ENCODE results near the gene HOXD4.

Gene HOXD4

DNA sequence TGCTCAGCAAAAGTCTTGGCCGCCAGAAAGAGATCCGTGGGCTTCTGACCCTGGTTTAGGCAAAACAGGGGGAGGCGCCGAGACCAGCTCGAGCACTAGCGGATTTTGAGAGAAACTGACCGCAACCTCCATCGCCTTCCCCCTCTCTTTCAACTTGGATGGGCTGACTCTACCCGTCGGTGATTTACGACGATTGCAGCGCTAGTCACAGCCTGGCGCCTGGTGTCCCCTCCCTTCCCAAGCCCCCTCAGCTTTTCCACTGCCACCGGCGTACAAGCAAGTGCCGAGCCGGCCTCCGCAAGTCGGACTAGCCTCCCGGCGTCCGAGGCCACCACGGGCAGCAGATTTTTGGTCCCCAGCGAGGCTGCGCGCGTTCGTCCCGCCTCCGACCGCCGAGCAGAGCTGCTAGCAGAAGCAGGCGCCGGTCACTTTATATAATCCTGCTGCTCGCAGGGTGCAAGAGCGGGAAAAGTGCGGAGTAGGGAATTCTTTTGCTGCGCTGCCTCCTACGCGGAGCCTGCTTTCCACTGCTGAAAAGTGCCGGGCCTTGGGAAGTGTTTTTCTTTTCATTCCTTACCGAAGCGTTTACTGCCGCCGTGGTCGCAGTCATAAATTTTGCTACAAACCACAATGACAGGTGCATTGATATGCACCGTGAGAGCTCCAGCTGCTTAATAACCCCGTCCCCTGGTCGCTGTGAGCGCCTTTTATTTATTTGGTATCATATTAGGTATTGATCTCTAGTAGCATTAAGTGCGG lies 13.4 kb downstream of the HOXD4 start:
- peaks cover 100% of the 10 kb centered on the region for H3K27me3 ChIP-seq (ENCODE audit: insufficient read depth, low read length)
- H3K9me3 ChIP-seq (ENCODE audit: insufficient read depth, low read depth, low read length): peaks cover 10% of the 10 kb centered on the region; the same call in 1 of the 2 replicates
- no peak overlapping the region for H3K4me3 ChIP-seq (ENCODE audit: low read length)
- H3K36me3 ChIP-seq (ENCODE audit: insufficient read depth, low read depth, low read length): no peaks in the 10 kb centered on the region
- H3K9ac ChIP-seq (ENCODE audit: low read depth, low read length): no peak overlapping the region
- no peak overlapping the region for H3K27ac ChIP-seq (ENCODE audit: low read length)
- H3K4me1 ChIP-seq (ENCODE audit: insufficient read depth, low read length): no peaks in the 10 kb centered on the region

DNA sequence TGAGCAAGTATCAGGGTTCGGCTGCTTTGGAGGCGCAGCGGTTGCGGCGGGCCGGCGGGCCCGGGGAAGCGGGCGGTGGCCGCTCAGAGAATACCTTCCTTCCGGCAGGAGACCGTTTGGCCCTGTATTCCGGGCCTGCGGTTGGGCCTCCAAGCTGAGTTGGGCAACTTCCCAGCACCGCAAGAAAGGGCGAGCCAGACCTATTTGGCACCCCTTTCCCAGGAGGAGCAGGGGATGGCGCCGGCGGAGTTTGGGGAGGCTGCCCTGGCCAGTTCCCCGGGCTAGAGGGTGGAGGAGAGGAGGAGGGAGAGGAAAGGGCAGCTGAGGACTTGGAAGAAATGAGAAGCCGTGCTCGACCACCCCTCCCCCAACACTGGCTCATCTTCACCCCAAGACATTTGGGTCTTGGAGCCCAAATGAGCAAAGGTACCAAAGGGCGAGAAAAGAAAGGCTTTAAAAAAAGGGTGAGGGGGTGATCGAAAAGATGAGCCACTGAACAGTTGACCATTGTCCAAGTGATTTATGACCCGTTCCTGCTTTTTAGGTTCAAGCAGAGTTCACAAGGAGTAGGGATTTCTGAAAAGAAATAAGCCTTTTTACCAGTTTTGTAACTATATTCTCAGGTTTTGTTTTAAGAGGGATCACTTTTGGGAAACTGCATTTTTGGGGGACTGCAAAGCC lies 14.2 kb downstream of the HOXD4 start:
- no peaks in the 10 kb centered on the region for H3K36me3 ChIP-seq (ENCODE audit: insufficient read depth, low read depth, low read length)
- H3K27me3 ChIP-seq (ENCODE audit: insufficient read depth, low read length): peaks cover 100% of the 10 kb centered on the region
- peaks cover 10% of the 10 kb centered on the region; the same call in 1 of the 2 replicates for H3K9me3 ChIP-seq (ENCODE audit: insufficient read depth, low read depth, low read length)
- H3K27ac ChIP-seq (ENCODE audit: low read length): no peak overlapping the region
- H3K4me3 ChIP-seq (ENCODE audit: low read length): no peak overlapping the region
- no peak overlapping the region for H3K9ac ChIP-seq (ENCODE audit: low read depth, low read length)
- H3K4me1 ChIP-seq (ENCODE audit: insufficient read depth, low read length): no peaks in the 10 kb centered on the region

DNA sequence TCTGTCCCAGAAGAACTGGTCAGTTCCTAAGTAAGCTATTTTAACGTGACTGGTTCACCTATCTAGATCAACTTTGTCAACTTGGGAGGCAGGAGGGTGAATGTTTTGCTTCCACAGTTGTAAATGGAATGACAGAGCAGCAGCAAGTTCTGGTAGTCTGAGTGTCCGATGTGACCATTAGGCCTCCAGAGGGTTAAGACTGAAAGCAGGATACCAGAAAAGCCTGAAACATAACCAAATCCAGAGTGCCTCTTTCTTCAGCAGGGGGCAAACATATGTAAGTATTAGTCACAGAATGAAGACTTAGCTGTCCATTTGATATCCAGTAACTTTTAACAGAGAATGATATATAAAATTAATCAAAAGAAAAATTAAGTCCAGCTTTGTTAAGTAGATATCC lies 14.9 kb downstream of the HOXD4 start:
- Histone ChIP-seq H3K27ac (ENCODE audit: low read length) (no peak overlapping the region), H3K9ac (ENCODE audit: low read depth, low read length) (no peak overlapping the region), H3K4me3 (ENCODE audit: low read length) (no peak overlapping the region), H3K27me3 (ENCODE audit: insufficient read depth, low read length) (peaks cover 100% of the 10 kb centered on the region), H3K9me3 (ENCODE audit: insufficient read depth, low read depth, low read length) (peaks cover 10% of the 10 kb centered on the region; the same call in 1 of the 2 replicates), H3K36me3 (ENCODE audit: insufficient read depth, low read depth, low read length) (no peaks in the 10 kb centered on the region), H3K4me1 (ENCODE audit: insufficient read depth, low read length) (no peaks in the 10 kb centered on the region)

DNA sequence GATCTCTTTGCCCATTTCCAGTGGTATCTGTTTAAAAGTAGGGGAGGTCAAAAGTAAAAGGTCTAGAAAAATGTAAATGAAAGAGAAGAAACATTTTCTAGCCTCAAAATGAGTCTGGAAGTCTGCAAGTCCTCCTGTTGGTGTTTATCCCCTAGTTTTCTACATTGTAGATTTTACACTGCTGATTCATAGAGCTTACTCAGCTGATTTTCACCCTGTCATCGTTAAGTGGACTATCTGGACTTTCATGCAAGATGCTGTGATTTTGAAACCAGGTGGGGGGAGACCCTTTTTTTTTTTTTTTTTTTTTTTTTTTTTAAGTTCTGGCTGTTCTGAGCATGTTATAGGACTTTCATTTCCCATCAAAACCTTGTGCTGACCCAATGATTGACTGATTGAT lies 16.0 kb downstream of the HOXD4 start:
- Histone ChIP-seq H3K4me1 (ENCODE audit: insufficient read depth, low read length) (no peaks in the 10 kb centered on the region), H3K27ac (ENCODE audit: low read length) (no peak overlapping the region), H3K27me3 (ENCODE audit: insufficient read depth, low read length) (peaks cover 100% of the 10 kb centered on the region), H3K9ac (ENCODE audit: low read depth, low read length) (no peak overlapping the region), H3K9me3 (ENCODE audit: insufficient read depth, low read depth, low read length) (peaks cover 4% of the 10 kb centered on the region; the same call in 1 of the 2 replicates), H3K36me3 (ENCODE audit: insufficient read depth, low read depth, low read length) (no peaks in the 10 kb centered on the region), H3K4me3 (ENCODE audit: low read length) (no peak overlapping the region)

DNA sequence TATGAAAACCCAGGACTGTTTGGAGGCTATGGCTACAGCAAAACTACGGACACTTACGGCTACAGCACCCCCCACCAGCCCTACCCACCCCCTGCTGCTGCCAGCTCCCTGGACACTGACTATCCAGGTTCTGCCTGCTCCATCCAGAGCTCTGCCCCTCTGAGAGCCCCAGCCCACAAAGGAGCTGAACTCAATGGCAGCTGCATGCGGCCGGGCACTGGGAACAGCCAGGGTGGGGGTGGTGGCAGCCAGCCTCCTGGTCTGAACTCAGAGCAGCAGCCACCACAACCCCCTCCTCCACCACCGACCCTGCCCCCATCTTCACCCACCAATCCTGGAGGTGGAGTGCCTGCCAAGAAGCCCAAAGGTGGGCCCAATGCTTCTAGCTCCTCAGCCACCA lies 17.8 kb downstream of the HOXD4 start:
- Histone ChIP-seq H3K27me3 (ENCODE audit: insufficient read depth, low read length) (peaks cover 100% of the 10 kb centered on the region), H3K9me3 (ENCODE audit: insufficient read depth, low read depth, low read length) (peaks cover 3% of the 10 kb centered on the region; the same call in 1 of the 2 replicates), H3K9ac (ENCODE audit: low read depth, low read length) (no peak overlapping the region), H3K4me1 (ENCODE audit: insufficient read depth, low read length) (peaks cover under 1% of the 10 kb centered on the region; the same call in 1 of the 2 replicates), H3K4me3 (ENCODE audit: low read length) (no peak overlapping the region), H3K36me3 (ENCODE audit: insufficient read depth, low read depth, low read length) (no peaks in the 10 kb centered on the region), H3K27ac (ENCODE audit: low read length) (no peak overlapping the region)

DNA sequence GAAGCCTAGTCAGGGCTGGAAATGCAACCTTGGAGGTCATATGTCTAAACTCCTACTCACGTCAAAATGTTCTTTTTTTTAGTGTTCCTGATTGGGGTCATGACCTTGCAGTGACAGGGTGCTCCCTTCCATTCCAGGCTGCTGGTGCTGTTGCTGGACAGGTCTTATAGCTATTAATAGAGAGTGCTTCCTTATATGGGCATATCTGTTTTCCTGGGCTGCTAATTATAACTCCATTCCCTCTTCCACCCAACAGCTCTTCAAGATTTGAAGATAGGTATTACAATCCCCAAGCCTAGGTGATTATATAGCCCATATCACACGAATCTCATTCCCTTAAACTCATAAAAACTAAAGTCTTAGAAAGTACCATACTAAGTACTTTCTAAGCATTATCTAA lies 18.4 kb downstream of the HOXD4 start:
- Histone ChIP-seq H3K27ac (ENCODE audit: low read length) (no peak overlapping the region), H3K4me3 (ENCODE audit: low read length) (no peak overlapping the region), H3K9me3 (ENCODE audit: insufficient read depth, low read depth, low read length) (no peaks in the 10 kb centered on the region), H3K9ac (ENCODE audit: low read depth, low read length) (no peak overlapping the region), H3K27me3 (ENCODE audit: insufficient read depth, low read length) (peaks cover 100% of the 10 kb centered on the region), H3K36me3 (ENCODE audit: insufficient read depth, low read depth, low read length) (no peaks in the 10 kb centered on the region), H3K4me1 (ENCODE audit: insufficient read depth, low read length) (peaks cover 5% of the 10 kb centered on the region; the same call in 1 of the 2 replicates)

DNA sequence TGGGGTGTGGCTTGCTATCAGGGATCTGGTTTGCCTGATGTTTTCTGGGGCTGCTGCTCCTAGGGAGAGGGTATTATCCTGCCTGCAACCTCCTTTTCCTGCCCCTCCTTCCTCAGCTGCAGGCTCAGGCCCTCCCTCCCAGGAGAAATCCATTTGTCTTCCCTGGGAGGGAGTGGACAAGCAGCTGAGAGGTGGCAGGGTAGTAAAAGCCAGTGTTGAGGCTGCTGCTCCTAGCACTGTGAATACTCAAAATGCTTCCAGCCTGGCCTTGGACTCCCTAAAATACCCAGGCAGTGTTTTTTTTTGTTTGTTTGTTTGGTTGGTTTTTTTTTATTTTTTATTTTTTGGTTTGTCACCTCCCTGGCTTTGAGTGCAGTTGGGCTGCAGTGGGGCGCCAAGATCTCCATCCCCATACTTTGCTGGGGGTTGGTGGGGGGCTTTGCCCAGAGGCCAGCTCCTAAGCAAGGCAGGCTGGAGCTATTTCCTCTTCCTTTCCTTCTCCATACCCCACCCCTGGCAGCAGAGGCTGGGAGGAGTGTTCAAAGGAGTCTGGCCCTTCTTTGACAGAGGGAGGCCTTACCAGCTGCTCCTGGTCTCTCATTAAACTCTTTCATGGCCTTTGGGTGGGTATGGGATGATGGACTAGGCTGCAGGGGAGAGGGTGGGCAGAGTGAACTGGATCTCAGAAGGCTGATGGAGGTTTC lies 19.4 kb downstream of the HOXD4 start:
- no peak overlapping the region for H3K4me3 ChIP-seq (ENCODE audit: low read length)
- H3K4me1 ChIP-seq (ENCODE audit: insufficient read depth, low read length): peaks cover 11% of the 10 kb centered on the region; the same call in 1 of the 2 replicates
- peaks cover 100% of the 10 kb centered on the region for H3K27me3 ChIP-seq (ENCODE audit: insufficient read depth, low read length)
- no peak overlapping the region for H3K9ac ChIP-seq (ENCODE audit: low read depth, low read length)
- H3K27ac ChIP-seq (ENCODE audit: low read length): no peak overlapping the region
- no peaks in the 10 kb centered on the region for H3K36me3 ChIP-seq (ENCODE audit: insufficient read depth, low read depth, low read length)
- no peaks in the 10 kb centered on the region for H3K9me3 ChIP-seq (ENCODE audit: insufficient read depth, low read depth, low read length)

DNA sequence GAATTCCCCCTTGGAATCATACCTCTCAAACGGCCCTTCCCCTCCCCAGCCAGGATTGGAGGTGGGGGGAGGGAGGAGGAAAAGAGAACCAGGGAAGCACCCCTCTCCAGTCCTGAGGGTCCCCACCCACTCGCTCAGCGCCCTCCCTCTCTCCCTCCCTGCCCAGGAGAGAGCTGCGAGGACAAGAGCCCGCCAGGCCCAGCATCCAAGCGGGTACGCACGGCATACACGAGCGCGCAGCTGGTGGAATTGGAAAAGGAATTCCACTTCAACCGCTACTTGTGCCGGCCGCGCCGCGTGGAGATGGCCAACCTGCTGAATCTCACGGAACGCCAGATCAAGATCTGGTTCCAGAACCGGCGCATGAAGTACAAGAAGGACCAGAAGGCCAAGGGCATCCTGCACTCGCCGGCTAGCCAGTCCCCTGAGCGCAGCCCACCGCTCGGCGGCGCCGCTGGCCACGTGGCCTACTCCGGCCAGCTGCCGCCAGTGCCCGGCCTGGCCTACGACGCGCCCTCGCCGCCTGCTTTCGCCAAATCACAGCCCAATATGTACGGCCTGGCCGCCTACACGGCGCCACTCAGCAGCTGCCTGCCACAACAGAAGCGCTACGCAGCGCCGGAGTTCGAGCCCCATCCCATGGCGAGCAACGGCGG lies 20.1 kb downstream of the HOXD4 start:
- Histone ChIP-seq H3K4me3 (ENCODE audit: low read length) (peak overlapping the region; percentile 37; the same call in 1 of the 2 replicates), H3K27me3 (ENCODE audit: insufficient read depth, low read length) (peaks cover 100% of the 10 kb centered on the region), H3K4me1 (ENCODE audit: insufficient read depth, low read length) (peaks cover 15% of the 10 kb centered on the region; the same call in 1 of the 2 replicates), H3K9me3 (ENCODE audit: insufficient read depth, low read depth, low read length) (no peaks in the 10 kb centered on the region), H3K9ac (ENCODE audit: low read depth, low read length) (no peak overlapping the region), H3K27ac (ENCODE audit: low read length) (no peak overlapping the region), H3K36me3 (ENCODE audit: insufficient read depth, low read depth, low read length) (no peaks in the 10 kb centered on the region)

DNA sequence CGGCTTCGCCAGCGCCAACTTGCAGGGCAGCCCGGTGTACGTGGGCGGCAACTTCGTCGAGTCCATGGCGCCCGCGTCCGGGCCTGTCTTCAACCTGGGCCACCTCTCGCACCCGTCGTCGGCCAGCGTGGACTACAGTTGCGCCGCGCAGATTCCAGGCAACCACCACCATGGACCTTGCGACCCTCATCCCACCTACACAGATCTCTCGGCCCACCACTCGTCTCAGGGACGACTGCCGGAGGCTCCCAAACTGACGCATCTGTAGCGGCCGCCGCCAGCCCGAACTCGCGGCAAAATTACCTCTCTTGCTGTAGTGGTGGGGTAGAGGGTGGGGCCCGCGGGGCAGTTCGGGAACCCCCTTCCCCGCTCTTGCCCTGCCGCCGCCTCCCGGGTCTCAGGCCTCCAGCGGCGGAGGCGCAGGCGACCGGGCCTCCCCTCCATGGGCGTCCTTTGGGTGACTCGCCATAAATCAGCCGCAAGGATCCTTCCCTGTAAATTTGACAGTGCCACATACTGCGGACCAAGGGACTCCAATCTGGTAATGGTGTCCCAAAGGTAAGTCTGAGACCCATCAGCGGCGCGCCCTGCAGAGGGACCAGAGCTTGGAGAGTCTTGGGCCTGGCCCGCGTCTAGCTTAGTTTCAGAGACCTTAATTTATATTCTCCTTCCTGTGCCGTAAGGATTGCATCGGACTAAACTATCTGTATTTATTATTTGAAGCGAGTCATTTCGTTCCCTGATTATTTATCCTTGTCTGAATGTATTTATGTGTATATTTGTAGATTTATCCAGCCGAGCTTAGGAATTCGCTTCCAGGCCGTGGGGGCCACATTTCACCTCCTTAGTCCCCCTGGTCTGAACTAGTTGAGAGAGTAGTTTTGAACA lies 20.9 kb downstream of the HOXD4 start:
- Histone ChIP-seq H3K9ac (ENCODE audit: low read depth, low read length) (no peak overlapping the region), H3K9me3 (ENCODE audit: insufficient read depth, low read depth, low read length) (peaks cover 2% of the 10 kb centered on the region; the same call in 1 of the 2 replicates), H3K4me3 (ENCODE audit: low read length) (peak overlapping the region; percentile 37; the same call in 1 of the 2 replicates), H3K36me3 (ENCODE audit: insufficient read depth, low read depth, low read length) (no peaks in the 10 kb centered on the region), H3K27ac (ENCODE audit: low read length) (no peak overlapping the region), H3K27me3 (ENCODE audit: insufficient read depth, low read length) (peaks cover 100% of the 10 kb centered on the region), H3K4me1 (ENCODE audit: insufficient read depth, low read length) (peaks cover 15% of the 10 kb centered on the region; the same call in 1 of the 2 replicates)

DNA sequence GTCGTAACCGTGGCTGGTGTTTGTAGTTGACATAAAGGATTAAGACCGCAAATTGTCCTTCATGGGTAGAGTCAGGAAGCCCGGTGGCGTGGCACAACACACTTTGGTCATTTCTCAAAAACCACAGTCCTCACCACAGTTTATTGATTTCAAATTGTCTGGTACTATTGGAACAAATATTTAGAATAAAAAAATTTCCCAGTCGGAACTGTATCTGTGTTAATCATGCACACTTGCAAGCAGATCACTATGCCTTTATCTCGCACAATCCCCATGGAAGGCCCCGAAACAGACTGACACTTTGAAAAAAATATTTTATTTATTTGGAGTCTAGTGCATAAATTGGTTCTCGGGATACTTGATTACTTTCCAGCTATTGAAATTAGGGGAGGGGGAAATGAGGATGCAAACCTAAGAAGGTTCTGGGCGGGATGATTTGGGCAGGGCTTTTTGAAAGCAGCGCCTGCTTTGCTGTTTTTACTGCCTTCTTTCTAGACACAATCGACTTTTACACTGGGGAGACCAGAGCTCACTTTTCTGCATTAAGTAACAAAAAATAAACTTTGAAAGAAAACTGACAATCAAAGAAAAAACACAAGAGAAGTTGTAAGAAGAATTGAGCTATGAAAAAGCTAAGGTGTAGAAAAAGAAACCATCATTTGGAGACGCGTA lies 21.7 kb downstream of the HOXD4 start:
- Histone ChIP-seq H3K9ac (ENCODE audit: low read depth, low read length) (no peak overlapping the region), H3K4me3 (ENCODE audit: low read length) (no peak overlapping the region), H3K36me3 (ENCODE audit: insufficient read depth, low read depth, low read length) (no peaks in the 10 kb centered on the region), H3K27me3 (ENCODE audit: insufficient read depth, low read length) (peaks cover 100% of the 10 kb centered on the region), H3K9me3 (ENCODE audit: insufficient read depth, low read depth, low read length) (peaks cover 4% of the 10 kb centered on the region; the same call in 1 of the 2 replicates), H3K27ac (ENCODE audit: low read length) (no peak overlapping the region), H3K4me1 (ENCODE audit: insufficient read depth, low read length) (peaks cover 20% of the 10 kb centered on the region; the same call in 1 of the 2 replicates)
